GM13977 (cell line): ENCODE measurements around the gene RNASE2.
A peak's percentile ranks its signal among the peaks of the same experiment; 100 is the strongest.

ENCODE experiments used
- DNase-seq: peaks from one replicate; pipeline ENCODE4 v3.0.0; 2012; ENCODE audit warnings: low spot score
- CTCF ChIP-seq: IDR thresholded peaks from 2 replicates; pipeline ENCODE4 v1.5.1; 2012; ENCODE audit warnings: mild to moderate bottlenecking, control low read depth; ENCODE audit not compliant: insufficient read depth; ENCODE audit errors: extremely low read depth, missing control alignments
- in situ Hi-C: fragments of 300-500 bp; cut with MboI; formaldehyde crosslinking; loops from one replicate; pipeline ENCODE4 v1.12.0; 2022; ENCODE audit warnings: low sequenced_read_pairs, low pct_unique_long_range_greater_than_20kb, mixed read lengths, inconsistent platforms; ENCODE audit not compliant: unreplicated experiment

RNASE2 gene

GRCh38 chr14:20988717-20989470 is 33.6 kb downstream of the RNASE2 start:
- no peak for DNase-seq
- in situ Hi-C loops, result no loop called here
- TF ChIP-seq CTCF, result no peak

- TF ChIP-seq CTCF, result no peak
- in situ Hi-C loops, result no loop called here
- DNase-seq, result no peak
Measured at GRCh38 chr14:20989471-20989786, 34.1 kb downstream of the RNASE2 start.

- TF ChIP-seq CTCF, result peak; percentile 41
- in situ Hi-C loops, result no loop called here
- peak; percentile 90 for DNase-seq
Measured at GRCh38 chr14:20989787-20990600, 34.7 kb downstream of the RNASE2 start, which contains the start of gene METTL17. Gene METTL17, plus strand, starts transcription at chr14:20989980. Its CDS starts 23 bp downstream, at chr14:20990003.

GRCh38 chr14:20996521-20996920 is 41.2 kb downstream of the RNASE2 start:
- in situ Hi-C loops, result no loop called here
- TF ChIP-seq CTCF, result no peak
- no peak for DNase-seq

- TF ChIP-seq CTCF, result no peak
- in situ Hi-C loops, result no loop called here
- no peak for DNase-seq
Measured at GRCh38 chr14:20997115-20997514, 41.8 kb downstream of the RNASE2 start.

- no peak for TF ChIP-seq CTCF
- in situ Hi-C loops, result no loop called here
- no peak for DNase-seq
Measured at GRCh38 chr14:20997564-20997963, 42.3 kb downstream of the RNASE2 start.
